WERI-Rb-1 (cell line): ENCODE measurements around the gene CCT7.
A peak's percentile ranks its signal among the peaks of the same experiment; 100 is the strongest.

Source experiments
- DNase-seq: peaks from one replicate; pipeline ENCODE4 v3.0.0-alpha.2; 2020
- H3K27ac ChIP-seq: fragments of 250-450 bp; sonication (Bioruptor Pico); 2 replicates; pipeline ENCODE4 v1.5.1; 2020; ENCODE audit warnings: mild to moderate bottlenecking, moderate library complexity
- H3K27me3 ChIP-seq: fragments of 250-450 bp; sonication (Bioruptor Pico); 2 replicates; pipeline ENCODE4 v1.5.1; 2021; ENCODE audit warnings: mild to moderate bottlenecking, low read depth, moderate library complexity; ENCODE audit not compliant: insufficient read depth, severe bottlenecking
- H3K36me3 ChIP-seq: fragments of 250-450 bp; sonication (Bioruptor Pico); 2 replicates; pipeline ENCODE4 v1.5.1; 2020; ENCODE audit warnings: mild to moderate bottlenecking, moderate library complexity
- H3K4me3 ChIP-seq: 2 replicates; pipeline ENCODE4 v1.5.1; 2011; ENCODE audit warnings: low read depth, mild to moderate bottlenecking, control low read depth, low read length
- H3K9me3 ChIP-seq: fragments of 250-450 bp; sonication (Bioruptor Pico); 2 replicates; pipeline ENCODE4 v1.5.1; 2021; ENCODE audit warnings: mild to moderate bottlenecking, moderate library complexity; ENCODE audit not compliant: severe bottlenecking
- CTCF ChIP-seq: IDR thresholded peaks from 2 replicates; pipeline ENCODE4 v1.5.1; 2011; ENCODE audit warnings: low read depth, mild to moderate bottlenecking, control low read depth, inconsistent platforms, low read length

CCT7 gene

GRCh38 chr2:73212448-73213176, 21.5 kb upstream of the CCT7 start:
- Histone ChIP-seq H3K4me3 (no peak overlapping the region), H3K27ac (no peak overlapping the region), H3K36me3 (peaks cover 3% of the 10 kb centered on the region; the same call in 1 of the 2 replicates), H3K9me3 (no peaks in the 10 kb centered on the region), H3K27me3 (no peaks in the 10 kb centered on the region)
- peak; percentile 99 for TF ChIP-seq CTCF
- peak; percentile 85 for DNase-seq

- Histone ChIP-seq H3K9me3 (no peaks in the 10 kb centered on the region), H3K27ac (peak within 1 kb of the TSS; percentile 77), H3K36me3 (peaks cover 8% of the 10 kb centered on the region), H3K4me3 (peak within 1 kb of the TSS; percentile 93), H3K27me3 (no peaks in the 10 kb centered on the region)
- DNase-seq, result peak; percentile 90
- no peak for TF ChIP-seq CTCF
These were observed 19.7 kb upstream of the CCT7 start, which contains the start of gene SMYD5 for GRCh38 chr2:73214120-73215035. TSS of gene SMYD5 (plus strand) at chr2:73214245. CDS start at chr2:73214267, 22 bp downstream.

- peaks cover 16% of the 10 kb centered on the region for H3K36me3 ChIP-seq
- H3K4me3 ChIP-seq, result peak overlapping the region; percentile 93; the same call in 1 of the 2 replicates
- DNase-seq, result no peak
- no peaks in the 10 kb centered on the region for H3K9me3 ChIP-seq
- H3K27me3 ChIP-seq, result no peaks in the 10 kb centered on the region
- no peak overlapping the region for H3K27ac ChIP-seq
- no peak for TF ChIP-seq CTCF
These were observed 18.9 kb upstream of the CCT7 start for GRCh38 chr2:73215254-73215653.

- Histone ChIP-seq H3K27ac (no peak overlapping the region), H3K9me3 (no peaks in the 10 kb centered on the region), H3K27me3 (no peaks in the 10 kb centered on the region), H3K36me3 (peaks cover 28% of the 10 kb centered on the region), H3K4me3 (no peak overlapping the region)
- no peak for TF ChIP-seq CTCF
- no peak for DNase-seq
These were observed 16.9 kb upstream of the CCT7 start for GRCh38 chr2:73217160-73217559.

- Histone ChIP-seq H3K27ac (no peak overlapping the region), H3K36me3 (peaks cover 35% of the 10 kb centered on the region), H3K4me3 (no peak overlapping the region), H3K27me3 (no peaks in the 10 kb centered on the region), H3K9me3 (no peaks in the 10 kb centered on the region)
- DNase-seq, result no peak
- TF ChIP-seq CTCF, result no peak
These were observed 16.3 kb upstream of the CCT7 start for GRCh38 chr2:73217826-73218225.
